ENCODE results near the gene SASS6.

GRCh38 chr1:100050139-100050538 lies 82.6 kb downstream of the SASS6 start:
- TF ChIP-seq CTCF (IDR thresholded peaks at IDR 0.05 in 2 of 3, conservative IDR thresholded peaks at IDR 0.05 in 1 of 3; ENCODE audit: insufficient read depth in 2 of 3, low read depth in 1 of 3, low read length in 3 of 3) (no peak), ZNF780A (CRISPR knock-in tag; IDR thresholded peaks at IDR 0.05) (no peak), HDAC6 (IDR thresholded peaks at IDR 0.05; ENCODE audit: low read depth, low read length) (no peak)

All from K562 (cell line).